PFSK-1 (cell line): Measurements from ENCODE around the gene IGLL5.

Experiments
- FOXP2 ChIP-seq: optimal IDR thresholded peaks from 2 replicates; pipeline ENCODE3; 2011; ENCODE audit warnings: borderline replicate concordance, control low read depth, inconsistent platforms; ENCODE audit not compliant: insufficient read depth; ENCODE audit errors: extremely low read length, extremely low read depth
- POLR2AphosphoS5 ChIP-seq: IDR thresholded peaks from 2 replicates; pipeline ENCODE4 v1.6.1; 2012; ENCODE audit warnings: low read depth, mild to moderate bottlenecking, control low read depth, low read length, moderate library complexity
- REST ChIP-seq, 2 experiments: IDR thresholded peaks; 2 replicates each; pipeline versions ENCODE4 v1.6.1 to v1.8.0; 2011 to 2012; ENCODE audit warnings: low read depth in 2 of 2, low read length in 2 of 2, control low read depth in 1 of 2, inconsistent platforms in 1 of 2, mild to moderate bottlenecking in 1 of 2, moderate library complexity in 1 of 2; ENCODE audit not compliant: insufficient read depth in 1 of 2
- SIN3A ChIP-seq: IDR thresholded peaks from 2 replicates; pipeline ENCODE4 v1.6.1; 2012; ENCODE audit warnings: mild to moderate bottlenecking, low read length, moderate library complexity, borderline replicate concordance; ENCODE audit not compliant: insufficient read depth
- TAF1 ChIP-seq: IDR thresholded peaks from 2 replicates; pipeline ENCODE4 v1.6.1; 2012; ENCODE audit warnings: low read length, control low read depth, borderline replicate concordance; ENCODE audit not compliant: insufficient read depth

IGLL5 gene

GRCh38 chr22:22940961-22941605, 53.5 kb downstream of the IGLL5 start:
- TF ChIP-seq FOXP2 (no peak), SIN3A (no peak), REST (IDR thresholded peaks at IDR 0.05; ENCODE audit: insufficient read depth in 1 of 2, low read depth in 2 of 2, low read length in 2 of 2) (no peak), TAF1 (no peak), POLR2AphosphoS5 (no peak)

- TF ChIP-seq SIN3A = no peak
- TF ChIP-seq REST (IDR thresholded peaks at IDR 0.05; ENCODE audit: insufficient read depth in 1 of 2, low read depth in 2 of 2, low read length in 2 of 2) = no peak
- no peak for TF ChIP-seq FOXP2
- no peak for TF ChIP-seq TAF1
- TF ChIP-seq POLR2AphosphoS5 = no peak
Measured at GRCh38 chr22:22941831-22942510, 54.4 kb downstream of the IGLL5 start.

- TF ChIP-seq TAF1 = no peak
- no peak for TF ChIP-seq SIN3A
- TF ChIP-seq REST (IDR thresholded peaks at IDR 0.05; ENCODE audit: insufficient read depth in 1 of 2, low read depth in 2 of 2, low read length in 2 of 2) = no peak
- no peak for TF ChIP-seq POLR2AphosphoS5
- no peak for TF ChIP-seq FOXP2
Measured at GRCh38 chr22:22942511-22943329, 55.1 kb downstream of the IGLL5 start.

- TF ChIP-seq POLR2AphosphoS5 (no peak), FOXP2 (no peak), SIN3A (no peak), REST (IDR thresholded peaks at IDR 0.05; ENCODE audit: insufficient read depth in 1 of 2, low read depth in 2 of 2, low read length in 2 of 2) (no peak), TAF1 (no peak)
Measured at GRCh38 chr22:22943521-22944267, 56.1 kb downstream of the IGLL5 start.
